ENCODE results near the gene POP4. TPM values are rescaled to one million over a fixed set of nuclear protein-coding genes. Genes with fewer than 3 reads are reported as not detected.

POP4 gene
- total RNA-seq, 4 donors from 2014 or later, result 59.9 to 64.5 (median 61.3) TPM

DNA sequence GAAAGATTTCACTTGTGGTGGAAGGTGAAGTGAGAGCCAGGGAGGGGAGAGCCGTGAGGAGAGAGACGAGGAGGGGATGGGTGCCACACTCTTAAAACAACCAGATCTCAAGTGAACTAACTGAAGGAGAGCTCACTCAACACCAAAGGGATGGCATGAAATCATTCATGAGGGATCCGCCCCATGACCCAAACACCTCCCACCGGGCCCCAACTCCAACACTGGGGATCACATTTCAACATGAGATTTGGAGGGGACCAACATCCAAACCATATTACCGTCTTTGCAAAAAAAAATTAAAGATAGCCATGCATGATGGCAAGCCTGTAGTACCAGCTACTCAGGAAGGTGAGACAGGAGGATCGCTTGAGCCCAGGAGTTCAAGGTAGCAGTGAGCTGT lies 34.9 kb upstream of the POP4 start:
- DNase-seq (no peak), ATAC-seq (no peak)
- peaks cover 0 to 31% (median 18%) of the 10 kb centered on the region in 3 donors for H3K27me3 ChIP-seq
- no peak overlapping the region for H3K4me3 ChIP-seq
- H3K27ac ChIP-seq, result no peak overlapping the region
- intact Hi-C loops (cut with DNase I; ENCODE audit: low total_unique reads), result no loop called here
- H3K36me3 ChIP-seq, result no peaks in the 10 kb centered on the region
- in situ Hi-C loops (cut with MboI; ENCODE audit: low sequenced_read_pairs in 4 of 4), result no loop called here
- H3K4me1 ChIP-seq, result no peaks in the 10 kb centered on the region
- no peaks in the 10 kb centered on the region for H3K9me3 ChIP-seq
- TF ChIP-seq POLR2A (IDR thresholded peaks at IDR 0.05) (no peak), CTCF (IDR thresholded peaks at IDR 0.05 in 4 of 5, conservative IDR thresholded peaks at IDR 0.05 in 1 of 5) (no peak)

DNA sequence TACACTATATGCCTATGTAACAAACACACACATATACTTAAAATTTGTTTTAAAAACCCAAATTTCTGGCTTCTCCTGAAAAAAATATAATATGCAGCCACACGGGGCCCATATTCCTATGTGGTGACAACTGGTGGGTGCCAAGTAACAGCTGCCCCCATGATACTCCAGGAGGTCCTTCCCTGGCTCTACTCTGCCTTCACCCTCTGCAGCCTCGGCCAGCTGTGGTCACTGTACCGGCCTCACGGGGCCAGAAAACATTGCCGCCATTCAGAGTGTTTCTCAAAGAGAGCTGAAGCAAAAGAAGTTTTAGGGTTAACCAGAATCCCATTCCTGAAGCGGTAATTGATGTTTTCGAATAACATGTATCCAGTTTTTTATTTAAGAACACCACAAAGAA lies 32.6 kb upstream of the POP4 start:
- H3K36me3 ChIP-seq, result no peaks in the 10 kb centered on the region
- H3K4me3 ChIP-seq, result no peak overlapping the region
- in situ Hi-C loops (cut with MboI; ENCODE audit: low sequenced_read_pairs in 4 of 4), result no loop called here
- ATAC-seq (no peak), DNase-seq (no peak)
- no peaks in the 10 kb centered on the region for H3K9me3 ChIP-seq
- no peak overlapping the region for H3K27ac ChIP-seq
- intact Hi-C loops (cut with DNase I; ENCODE audit: low total_unique reads), result no loop called here
- H3K27me3 ChIP-seq, result peaks cover 5 to 37% (median 31%) of the 10 kb centered on the region in 3 donors
- TF ChIP-seq CTCF (IDR thresholded peaks at IDR 0.05 in 4 of 5, conservative IDR thresholded peaks at IDR 0.05 in 1 of 5) (no peak), POLR2A (IDR thresholded peaks at IDR 0.05) (no peak)
- H3K4me1 ChIP-seq, result no peaks in the 10 kb centered on the region

GRCh38 chr19:29574510-29574909 lies 31.6 kb upstream of the POP4 start:
- Histone ChIP-seq H3K27ac (no peak overlapping the region), H3K4me3 (no peak overlapping the region), H3K36me3 (no peaks in the 10 kb centered on the region), H3K4me1 (no peaks in the 10 kb centered on the region), H3K27me3 (peaks cover 5 to 37% (median 31%) of the 10 kb centered on the region in 3 donors), H3K9me3 (no peaks in the 10 kb centered on the region)
- intact Hi-C loops (cut with DNase I; ENCODE audit: low total_unique reads), result no loop called here
- ATAC-seq, result no peak
- DNase-seq, result no peak
- TF ChIP-seq CTCF (IDR thresholded peaks at IDR 0.05 in 4 of 5, conservative IDR thresholded peaks at IDR 0.05 in 1 of 5) (no peak), POLR2A (IDR thresholded peaks at IDR 0.05) (no peak)
- in situ Hi-C loops (cut with MboI; ENCODE audit: low sequenced_read_pairs in 4 of 4), result no loop called here

GRCh38 chr19:29576046-29576606 lies 30.0 kb upstream of the POP4 start:
- peaks cover 5 to 37% (median 28%) of the 10 kb centered on the region in 3 donors for H3K27me3 ChIP-seq
- DNase-seq (no peak), ATAC-seq (no peak)
- no peaks in the 10 kb centered on the region for H3K9me3 ChIP-seq
- H3K4me3 ChIP-seq, result no peak overlapping the region
- H3K36me3 ChIP-seq, result no peaks in the 10 kb centered on the region
- intact Hi-C loops (cut with DNase I; ENCODE audit: low total_unique reads), result no loop called here
- H3K27ac ChIP-seq, result no peak overlapping the region
- H3K4me1 ChIP-seq, result no peaks in the 10 kb centered on the region
- TF ChIP-seq POLR2A (IDR thresholded peaks at IDR 0.05) (no peak), CTCF (IDR thresholded peaks at IDR 0.05 in 4 of 5, conservative IDR thresholded peaks at IDR 0.05 in 1 of 5) (no peak)
- in situ Hi-C loops (cut with MboI; ENCODE audit: low sequenced_read_pairs in 4 of 4), result no loop called here
